GM23338 (cell line): ENCODE measurements around the gene CHIC2. TPM values are rescaled to one million over a fixed set of nuclear protein-coding genes. Genes with fewer than 3 reads are reported as not detected.

Experiments
- ATAC-seq: fragments of 200-7000 bp; cut with Tn5 transposase; 3 replicates; pipeline ENCODE4 v1.9.1; 2020
- DNase-seq: peaks from one replicate; pipeline ENCODE4 v3.0.0-alpha.2; 2015; ENCODE audit warnings: low spot score
- H2AFZ ChIP-seq: fragments of 200-600 bp; sonication (generic); 2 replicates; pipeline ENCODE4 v1.8.0; 2016; ENCODE audit warnings: antibody characterized with exemption, mild to moderate bottlenecking, moderate library complexity
- H3F3A ChIP-seq: fragments of 200-600 bp; sonication (generic); replicated peaks from 2 replicates; pipeline ENCODE4 v1.8.0; 2017; ENCODE audit warnings: antibody characterized with exemption, mixed run types, low read depth
- H3K27ac ChIP-seq: fragments of 200-600 bp; sonication (generic); 2 replicates; pipeline ENCODE4 v1.6.1; 2016; ENCODE audit warnings: low read depth
- H3K27me3 ChIP-seq: fragments of 200-600 bp; sonication (generic); 2 replicates; pipeline ENCODE4 v1.8.0; 2016; ENCODE audit warnings: mild to moderate bottlenecking, mixed run types, moderate library complexity; ENCODE audit not compliant: insufficient read depth
- H3K36me3 ChIP-seq: fragments of 200-600 bp; sonication (generic); 2 replicates; pipeline ENCODE4 v1.8.0; 2016; ENCODE audit warnings: mild to moderate bottlenecking; ENCODE audit not compliant: insufficient read depth
- H3K4me1 ChIP-seq: fragments of 200-600 bp; sonication (generic); 2 replicates; pipeline ENCODE4 v1.8.0; 2016; ENCODE audit warnings: mild to moderate bottlenecking, moderate library complexity; ENCODE audit not compliant: insufficient read depth
- H3K4me2 ChIP-seq: fragments of 200-600 bp; sonication (generic); 2 replicates; pipeline ENCODE4 v1.7.1; 2017; ENCODE audit warnings: mixed run types
- H3K4me3 ChIP-seq: fragments of 200-600 bp; sonication (generic); 2 replicates; pipeline ENCODE4 v1.6.1; 2016; ENCODE audit warnings: mixed run types
- H3K79me2 ChIP-seq: fragments of 200-600 bp; sonication (generic); replicated peaks from 2 replicates; pipeline ENCODE4 v1.8.0; 2017; ENCODE audit warnings: mild to moderate bottlenecking; ENCODE audit not compliant: insufficient read depth
- H3K9me2 ChIP-seq: fragments of 200-600 bp; sonication (generic); 2 replicates; pipeline ENCODE4 v1.8.0; 2017; ENCODE audit not compliant: insufficient read depth
- H4K20me1 ChIP-seq: fragments of 200-600 bp; sonication (generic); replicated peaks from 2 replicates; pipeline ENCODE4 v1.8.0; 2017; ENCODE audit warnings: mild to moderate bottlenecking; ENCODE audit not compliant: insufficient read depth
- H3K27ac Mint-ChIP-seq: 2 replicates; pipeline ENCODE4 v1.8.0; 2020; ENCODE audit warnings: inconsistent platforms, mild to moderate bottlenecking, moderate library complexity, mixed read lengths
- H3K27me3 Mint-ChIP-seq: 3 replicates; pipeline ENCODE4 v1.8.0; 2022; ENCODE audit warnings: low read depth, mild to moderate bottlenecking, moderate library complexity, mixed read lengths, inconsistent platforms; ENCODE audit not compliant: insufficient read depth, poor library complexity
- H3K36me3 Mint-ChIP-seq: 3 replicates; pipeline ENCODE4 v1.8.0; 2021; ENCODE audit warnings: low read depth, mild to moderate bottlenecking, inconsistent platforms, moderate library complexity, mixed read lengths
- H3K4me1 Mint-ChIP-seq: 3 replicates; pipeline ENCODE4 v1.8.0; 2020; ENCODE audit warnings: mild to moderate bottlenecking, inconsistent platforms, mixed read lengths
- H3K4me3 Mint-ChIP-seq: 3 replicates; pipeline ENCODE4 v1.8.0; 2021; ENCODE audit warnings: moderate library complexity, mild to moderate bottlenecking, inconsistent platforms, mixed read lengths
- H3K9me3 Mint-ChIP-seq: 3 replicates; pipeline ENCODE4 v1.8.0; 2020; ENCODE audit warnings: moderate library complexity, mild to moderate bottlenecking, inconsistent platforms, mixed read lengths
- CREB1 ChIP-seq: fragments of 250-450 bp; sonication (Bioruptor Pico); IDR thresholded peaks from 2 replicates; pipeline ENCODE4 v1.5.0; 2020; ENCODE audit warnings: low read depth, mild to moderate bottlenecking, moderate library complexity
- CTCF ChIP-seq, 2 experiments: fragments of 200-600 bp in 1 of 2; sonication (generic) in 1 of 2; conservative IDR thresholded peaks; 2 replicates each; pipeline versions ENCODE4 v1.5.1 to v1.6.1; 2016 to 2017; ENCODE audit warnings: antibody characterized with exemption in 2 of 2, low read depth in 2 of 2, mild to moderate bottlenecking in 2 of 2, moderate library complexity in 1 of 2
- ETS1 ChIP-seq: IDR thresholded peaks from 2 replicates; pipeline ENCODE4 v1.6.1; 2016; ENCODE audit warnings: antibody characterized with exemption
- EZH2 ChIP-seq: fragments of 200-600 bp; sonication (generic); IDR thresholded peaks from one replicate; pipeline ENCODE4 v1.8.0; 2017; ENCODE audit warnings: antibody characterized with exemption, mild to moderate bottlenecking, low read depth; ENCODE audit not compliant: unreplicated experiment
- EZH2phosphoT487 ChIP-seq: fragments of 200-600 bp; sonication (generic); IDR thresholded peaks from one replicate; pipeline ENCODE4 v1.8.1; 2018; ENCODE audit warnings: antibody characterized with exemption; ENCODE audit not compliant: unreplicated experiment
- JUNB ChIP-seq: IDR thresholded peaks from one replicate; pipeline ENCODE4 v1.6.1; 2016; ENCODE audit warnings: antibody characterized with exemption; ENCODE audit not compliant: unreplicated experiment
- NANOG ChIP-seq: IDR thresholded peaks from 2 replicates; pipeline ENCODE4 v1.6.1; 2016; ENCODE audit warnings: antibody characterized with exemption, borderline replicate concordance
- POLR2AphosphoS5 ChIP-seq: IDR thresholded peaks from 2 replicates; pipeline ENCODE4 v1.6.1; 2016; ENCODE audit warnings: antibody characterized with exemption, low read depth
- REST ChIP-seq: IDR thresholded peaks from one replicate; pipeline ENCODE4 v1.6.1; 2018; ENCODE audit warnings: antibody characterized with exemption; ENCODE audit not compliant: unreplicated experiment
- STAT1 ChIP-seq: IDR thresholded peaks from one replicate; pipeline ENCODE4 v1.6.1; 2016; ENCODE audit warnings: antibody characterized with exemption; ENCODE audit not compliant: unreplicated experiment
- ZNF114 ChIP-seq: fragments of 250-450 bp; sonication (Bioruptor Pico); IDR thresholded peaks from 2 replicates; pipeline ENCODE4 v1.5.0; 2020; ENCODE audit warnings: mild to moderate bottlenecking, moderate library complexity
- ZNF331 ChIP-seq: fragments of 250-450 bp; sonication (Bioruptor Pico); IDR thresholded peaks from 2 replicates; pipeline ENCODE4 v1.5.0; 2020; ENCODE audit warnings: low read depth, mild to moderate bottlenecking, moderate library complexity
- ZNF462 ChIP-seq: fragments of 250-450 bp; sonication (Bioruptor Pico); IDR thresholded peaks from 2 replicates; pipeline ENCODE4 v1.5.0; 2020; ENCODE audit warnings: mild to moderate bottlenecking, moderate library complexity
- polyA plus RNA-seq: library from polyadenylated mRNA; unstranded; fragments of >200 nt; fragmentation: Nextera tagmentation; extraction: Ambion mirVana; gene quantifications from 2 replicates; pipeline ENCODE4 v1.2.1, GENCODE V29; 2016
- total RNA-seq: library from RNA; depleted of rRNA; stranded (reverse); fragments of >200 nt; shearing (Covaris generic); gene quantifications from 2 replicates; pipeline ENCODE4 v1.2.3, GENCODE V29; 2014

Gene CHIC2
- total and polyA plus RNA-seq, 2 experiments from 2014 or later = 17.2 to 18.3 TPM

- no peaks in the 10 kb centered on the region for H3K27me3 Mint-ChIP-seq
- ATAC-seq = no peak
- H3K36me3 Mint-ChIP-seq = no peaks in the 10 kb centered on the region
- no peak for DNase-seq
- Histone ChIP-seq H3K27me3 (no peaks in the 10 kb centered on the region), H3K36me3 (no peaks in the 10 kb centered on the region), H3K4me3 (no peak overlapping the region), H2AFZ (no peak overlapping the region), H3K4me1 (peaks cover 30% of the 10 kb centered on the region), H3K27ac (no peak overlapping the region), H3F3A (no peaks in the 10 kb centered on the region), H3K4me2 (no peak overlapping the region), H3K9me2 (no peaks in the 10 kb centered on the region), H4K20me1 (no peaks in the 10 kb centered on the region), H3K79me2 (no peaks in the 10 kb centered on the region)
- H3K4me1 Mint-ChIP-seq = peaks cover 24% of the 10 kb centered on the region
- H3K27ac Mint-ChIP-seq = no peak overlapping the region
- H3K4me3 Mint-ChIP-seq = no peak overlapping the region
- H3K9me3 Mint-ChIP-seq = no peaks in the 10 kb centered on the region
- TF ChIP-seq POLR2AphosphoS5 (no peak), EZH2 (no peak), CTCF (conservative IDR thresholded peaks at IDR 0.05; ENCODE audit: low read depth in 2 of 2) (no peak), NANOG (no peak), ZNF114 (CRISPR knock-in tag) (no peak), ZNF462 (CRISPR knock-in tag) (no peak), ETS1 (no peak), EZH2phosphoT487 (no peak), CREB1 (no peak), REST (no peak), ZNF331 (CRISPR knock-in tag) (no peak), JUNB (no peak), STAT1 (no peak)
These were observed 57.6 kb downstream of the CHIC2 start for GRCh38 chr4:54006755-54007154.
